ENCODE results near the gene SCN1A. TPM values are rescaled to one million over a fixed set of nuclear protein-coding genes. Genes with fewer than 3 reads are reported as not detected.

The SCN1A gene
- total and polyA plus RNA-seq, 2 of the 8 experiments (the other 6 are each of a cell fraction or from before 2014, with no cell fraction given), result 0.18 to 1.9 TPM

DNA sequence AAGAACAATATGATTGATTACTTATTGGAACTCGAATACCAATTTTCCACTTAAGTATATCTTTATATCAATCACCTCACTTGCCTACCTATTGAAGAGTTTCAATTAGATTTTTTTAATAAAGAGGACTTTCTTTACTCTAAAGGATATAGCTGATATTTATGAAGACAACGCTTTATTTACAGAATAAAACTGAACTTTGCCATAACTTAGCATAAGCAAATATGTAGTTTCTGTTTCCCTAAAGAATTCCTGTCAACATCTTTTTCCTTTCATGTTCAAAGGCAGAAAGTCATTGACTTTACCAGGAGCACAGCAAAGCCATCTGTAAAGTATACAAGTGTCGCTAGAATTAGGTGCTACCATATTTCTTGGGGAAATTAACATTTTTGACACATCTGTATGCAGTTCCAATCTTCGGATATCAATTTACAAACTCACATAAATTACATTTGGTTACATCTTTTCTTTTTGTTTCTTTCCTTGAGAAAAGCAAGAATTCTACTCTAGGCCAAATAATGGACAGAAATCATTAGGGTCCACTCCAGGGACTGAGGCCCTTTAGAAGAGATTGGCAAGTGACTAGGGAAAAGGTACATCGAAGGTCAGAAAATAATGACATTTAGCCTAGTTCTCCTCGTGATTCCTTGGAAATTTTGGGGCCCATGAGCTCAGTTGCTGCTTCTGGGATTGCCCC is 7.5 kb upstream of the SCN1A start:
- no peak overlapping the region for H2BK12ac ChIP-seq (ENCODE audit: low read depth, low read length)
- no peak for FAIRE-seq
- CTCF ChIA-PET (ENCODE audit: partially characterized antibody), result interaction anchor here (0.8 to 1.6 kb wide), 4 partner anchors 10 to 249 kb away, joined by 3 to 5 read pairs (median 4); no protein-coding TSS in a partner anchor
- TF ChIP-seq TAF1 (IDR thresholded peaks at IDR 0.05; ENCODE audit: low read depth, low read length), result no peak
- TF ChIP-seq KDM1A (IDR thresholded peaks at IDR 0.05; ENCODE audit: borderline replicate concordance, low read length), result no peak
- no peak for TF ChIP-seq EZH2 (IDR thresholded peaks at IDR 0.05; ENCODE audit: low read depth, low read length, severe bottlenecking)
- TF ChIP-seq RXRA (IDR thresholded peaks at IDR 0.05; ENCODE audit: insufficient read depth, low read depth, low read length), result no peak
- TF ChIP-seq HDAC2 (IDR thresholded peaks at IDR 0.05; ENCODE audit: borderline replicate concordance in 1 of 2, low read depth in 2 of 2, low read length in 2 of 2), result no peak
- no peak for TF ChIP-seq SRF (IDR thresholded peaks at IDR 0.05; ENCODE audit: low read depth, low read length)
- TF ChIP-seq BCL11A (IDR thresholded peaks at IDR 0.05; ENCODE audit: low read depth in 2 of 2, low read length in 2 of 2), result no peak
- TF ChIP-seq MAFK (IDR thresholded peaks at IDR 0.05; ENCODE audit: low read depth, low read length), result no peak
- no peak for TF ChIP-seq TEAD4 (IDR thresholded peaks at IDR 0.05; ENCODE audit: low read depth, low read length)
- no peak for TF ChIP-seq GABPA (IDR thresholded peaks at IDR 0.05; ENCODE audit: borderline replicate concordance, insufficient read depth, low read length)

More for the DNA sequence above, 7.5 kb upstream of the SCN1A start:
- Histone ChIP-seq H3K4me2 (ENCODE audit: insufficient read depth in 1 of 2, low read depth in 2 of 2, low read length in 2 of 2) (no peak overlapping the region), H4K20me1 (replicated peaks in 1 of 2; ENCODE audit: control insufficient read depth in 1 of 2, insufficient read depth in 2 of 2, low read length in 2 of 2) (no peaks in the 10 kb centered on the region), H2BK5ac (ENCODE audit: low read depth, low read length) (no peak overlapping the region), H3K23me2 (ENCODE audit: low read depth, low read length) (no peaks in the 10 kb centered on the region), H3K9ac (replicated peaks in 1 of 4; ENCODE audit: extremely low read depth in 1 of 4, low read depth in 3 of 4, low read length in 3 of 4) (no peak overlapping the region), H3K9me3 (ENCODE audit: insufficient read depth in 2 of 2, low read depth in 1 of 2, low read length in 1 of 2) (no peaks in the 10 kb centered on the region), H2BK20ac (ENCODE audit: low read length) (no peak overlapping the region), H3K36me3 (ENCODE audit: control insufficient read depth in 2 of 4, insufficient read depth in 4 of 4, low read length in 3 of 4) (no peaks in the 10 kb centered on the region), H4K5ac (ENCODE audit: insufficient read length, low read depth, low read length) (no peak overlapping the region), H4K91ac (replicated peaks; ENCODE audit: insufficient read length, low read length) (no peak overlapping the region), H2BK15ac (ENCODE audit: low read length) (no peak overlapping the region), H3K4me1 (replicated peaks in 1 of 4; ENCODE audit: control insufficient read depth in 3 of 4, insufficient read depth in 4 of 4, low read length in 3 of 4) (no peaks in the 10 kb centered on the region), H2AK5ac (ENCODE audit: low read depth, low read length) (no peak overlapping the region), H3K4me3 (ENCODE audit: extremely low read depth in 1 of 4, insufficient read depth in 2 of 4, low read depth in 3 of 4, low read length in 4 of 4) (no peak overlapping the region), H3K27me3 (replicated peaks in 1 of 4; ENCODE audit: control insufficient read depth in 3 of 4, extremely low read depth in 1 of 4, insufficient read depth in 3 of 4, low read length in 3 of 4) (no peaks in the 10 kb centered on the region), H2AFZ (ENCODE audit: low read length) (no peak overlapping the region), H4K8ac (ENCODE audit: extremely low read depth, insufficient read depth, low read length) (no peak overlapping the region), H3K4ac (replicated peaks; ENCODE audit: insufficient read length, low read depth, low read length) (no peak overlapping the region), H3K23ac (ENCODE audit: insufficient read length) (no peak overlapping the region), H3K14ac (ENCODE audit: insufficient read length) (no peak overlapping the region), H3K79me1 (ENCODE audit: low read depth, low read length) (no peaks in the 10 kb centered on the region), H3K18ac (ENCODE audit: extremely low read depth, low read length) (no peak overlapping the region), H3K79me2 (ENCODE audit: control insufficient read depth in 1 of 2, insufficient read depth in 2 of 2, low read length in 2 of 2) (no peaks in the 10 kb centered on the region), H3K56ac (replicated peaks; ENCODE audit: insufficient read length, low read depth, low read length) (no peak overlapping the region), H2BK120ac (replicated peaks; ENCODE audit: low read depth, low read length) (no peak overlapping the region), H3K27ac (ENCODE audit: low read depth, low read length) (no peak overlapping the region)
- WGBS, 2 experiments (ENCODE audit: extremely low coverage in 1 of 2, insufficient coverage in 1 of 2, insufficient read length in 1 of 2, insufficient replicate concordance in 2 of 2, low coverage in 1 of 2, low lambda C conversion rate in 2 of 2, missing lambda C conversion rate in 1 of 2), result 85% methylated on average over 6 of the region's 6 CpGs; no CpG with 5 or more reads in 1 of the 2 experiments
- POLR2A ChIA-PET (ENCODE audit: partially characterized antibody), result no interaction called here
- DNase-seq (ENCODE audit: low read depth in 1 of 2, low spot score in 2 of 2), result no peak
